NCI-H2227 (cell line): Measurements from ENCODE around the gene PPT1.

Source experiments
- DNase-seq: peaks from one replicate; lab custom pipeline; 2025; ENCODE audit not compliant: unreplicated experiment; lab: John Stamatoyannopoulos, UW

The PPT1 gene

DNA sequence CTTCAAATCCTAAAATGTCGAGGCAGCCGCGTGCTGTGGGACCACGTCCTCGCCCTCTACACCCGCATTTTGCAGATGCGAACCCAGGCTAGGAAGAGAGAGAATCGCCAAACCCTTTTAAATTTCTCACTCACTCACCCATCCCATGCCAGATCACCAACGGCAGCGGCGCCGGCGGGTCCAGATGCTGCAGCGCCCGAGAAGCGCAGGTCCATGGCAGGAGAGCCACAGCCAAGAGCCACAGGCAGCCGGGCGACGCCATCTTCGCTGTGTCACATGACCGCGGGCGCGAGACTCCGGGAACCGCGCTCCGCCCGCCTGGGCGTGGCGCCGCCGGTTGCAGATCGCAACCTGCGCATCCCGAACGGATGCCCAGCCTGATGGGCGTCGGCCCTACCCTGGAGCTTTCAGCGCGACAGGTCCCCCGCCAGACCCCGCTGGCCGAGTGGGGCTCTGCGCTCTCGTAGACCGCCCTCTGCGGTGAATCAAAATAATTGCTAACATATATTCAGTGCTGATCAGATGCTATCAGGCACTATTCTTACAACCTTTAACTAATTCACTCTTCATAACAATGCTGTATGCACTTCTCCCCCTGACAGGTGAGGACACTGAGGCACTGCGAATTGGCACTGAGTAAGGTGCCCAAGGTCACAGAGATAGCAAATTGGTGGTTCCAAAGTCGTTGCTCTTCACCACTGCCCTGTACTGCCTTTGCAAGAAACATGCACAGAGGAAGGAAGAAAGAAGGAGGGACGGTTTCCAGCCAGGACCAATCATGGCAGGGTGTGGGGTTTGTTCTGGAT lies at the start of gene PPT1:
PPT1 (minus strand) TSS at position 276 of the 806 bp plus-strand sequence; CDS start at position 262, 14 bp downstream.
- peak; percentile 93 for DNase-seq

DNA sequence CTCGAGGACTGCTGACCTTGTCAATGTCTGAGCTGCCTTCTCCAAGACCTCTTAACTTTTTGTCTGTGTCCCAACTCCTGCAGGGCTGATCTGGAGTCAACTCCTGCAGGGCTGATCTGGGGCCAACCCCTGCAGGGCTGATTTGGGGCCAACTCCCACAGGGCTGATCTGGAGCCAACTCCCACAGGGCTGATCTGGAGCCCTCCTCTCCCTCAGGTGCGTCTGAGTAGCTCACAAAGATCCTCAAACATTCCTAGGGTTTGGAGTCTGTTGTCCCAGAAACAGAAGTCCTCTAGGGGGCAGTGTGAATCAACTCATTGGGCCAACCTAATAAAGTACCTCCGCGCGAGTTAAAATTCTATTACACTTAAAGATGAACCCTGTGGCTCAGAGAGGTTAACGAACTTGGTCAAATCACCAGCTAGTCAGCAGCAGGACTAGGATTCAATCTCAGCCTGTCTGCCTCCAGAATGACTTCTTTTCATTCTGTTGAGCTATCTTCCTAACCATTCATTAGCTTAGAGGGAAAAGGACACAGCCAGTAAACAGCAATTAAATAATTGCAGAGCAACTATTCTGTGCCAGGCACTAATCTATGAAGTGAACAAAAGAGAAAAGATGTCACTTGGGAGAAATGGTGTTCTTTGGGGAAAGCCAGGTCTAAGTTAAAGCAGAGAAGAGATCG lies 47.0 kb upstream of the PPT1 start:
- DNase-seq: peak; percentile 67

DNA sequence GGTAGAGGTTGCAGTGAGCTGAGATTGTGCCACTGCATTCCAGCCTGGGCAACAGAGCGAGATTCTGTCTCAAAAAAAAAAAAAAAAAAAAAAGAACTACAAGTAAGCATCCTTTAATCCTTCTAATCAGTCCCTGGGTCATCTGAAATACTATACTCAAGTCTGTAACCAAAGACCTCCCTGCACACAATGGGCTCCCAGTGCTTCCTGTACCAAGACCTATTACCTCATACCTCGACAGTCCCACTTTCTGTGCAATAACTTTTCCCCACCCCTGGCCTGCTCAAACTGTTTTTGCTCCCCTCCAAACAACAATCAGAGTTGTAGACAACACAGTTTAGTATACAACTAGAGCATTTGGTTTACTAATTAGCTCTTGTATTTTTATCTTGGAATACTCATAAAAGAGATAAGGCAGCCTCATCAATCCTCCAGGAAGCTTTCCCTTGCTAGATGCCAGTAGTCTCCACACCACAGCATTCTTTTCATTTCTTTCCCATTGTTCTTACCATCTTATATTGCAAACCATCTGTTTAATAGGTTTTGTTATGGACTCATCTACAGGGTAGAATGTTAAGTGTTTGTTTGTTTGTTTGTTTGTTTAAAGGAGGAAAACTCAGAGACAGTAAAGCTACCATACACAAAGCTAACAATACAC lies 45.0 kb upstream of the PPT1 start:
- no peak for DNase-seq

DNA sequence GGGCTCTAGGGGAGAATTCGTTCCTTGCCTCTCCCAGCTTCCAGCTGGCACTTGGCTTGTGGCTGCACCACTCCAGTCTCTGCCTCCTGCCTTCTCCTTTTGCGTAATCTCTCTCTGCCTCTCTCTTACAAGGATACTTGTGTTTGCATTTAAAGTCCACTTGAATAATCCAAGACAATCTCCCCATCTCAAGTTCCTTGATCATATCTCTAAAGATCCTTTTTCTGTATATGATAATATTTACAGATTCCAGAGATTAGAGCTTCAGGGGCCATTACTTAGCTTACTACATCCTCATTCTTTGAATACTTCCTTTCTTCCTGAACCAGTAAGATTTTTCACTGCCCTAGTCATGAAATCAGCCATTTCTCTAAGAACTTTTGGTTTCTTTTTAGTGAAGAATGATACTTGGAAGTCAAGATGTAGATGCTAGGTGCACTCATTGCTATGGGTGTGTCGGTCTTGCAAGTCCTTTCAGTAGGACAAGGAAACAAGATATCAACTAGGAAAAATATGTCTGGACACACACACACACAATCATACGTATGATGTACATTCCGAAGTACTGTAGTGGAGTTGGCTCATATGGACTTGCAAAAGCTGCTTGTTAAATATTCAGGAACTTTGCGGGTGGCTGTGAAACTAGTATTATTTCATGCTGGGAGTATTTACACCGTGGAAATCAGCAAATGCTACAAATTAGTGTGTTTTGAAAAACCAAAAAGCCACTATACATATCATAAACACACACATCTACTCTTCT lies 43.3 kb upstream of the PPT1 start:
- no peak for DNase-seq

DNA sequence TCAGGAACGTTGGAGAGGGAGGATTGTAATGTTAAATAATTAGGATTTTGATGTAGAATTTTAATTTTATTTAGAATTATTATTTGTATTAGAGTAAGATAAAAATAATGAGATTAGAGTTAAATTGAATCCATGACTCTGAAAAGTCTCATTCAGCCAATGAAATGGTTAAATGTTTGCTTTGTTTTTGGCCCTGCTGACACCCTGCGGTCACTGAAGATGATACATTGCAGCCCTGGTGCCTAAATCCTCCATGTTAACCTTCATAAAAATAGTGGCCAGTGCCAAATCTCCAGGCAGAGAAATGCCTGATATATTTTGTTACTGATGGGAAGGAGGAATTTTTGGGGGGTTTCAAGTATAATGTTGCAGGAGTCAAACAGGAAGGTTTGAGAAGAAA lies 36.8 kb upstream of the PPT1 start:
- no peak for DNase-seq

DNA sequence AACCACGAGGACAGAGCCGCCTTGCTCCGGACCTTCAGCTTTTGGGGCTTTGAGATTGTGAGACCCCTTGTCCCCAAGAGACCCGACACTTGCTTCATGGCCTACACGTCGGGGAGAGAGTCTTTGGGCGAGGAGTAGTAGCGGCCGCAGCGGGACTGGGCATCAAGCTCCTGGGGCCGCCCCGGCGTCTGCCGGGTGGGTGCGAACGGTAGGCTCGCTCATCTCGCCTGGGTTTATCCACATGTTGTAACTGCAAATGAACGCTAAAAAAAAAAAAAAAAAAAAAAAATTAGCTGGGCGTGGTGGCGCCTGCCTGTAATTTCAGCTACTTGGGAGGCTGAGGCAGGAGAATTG lies 36.2 kb upstream of the PPT1 start:
- DNase-seq: no peak

DNA sequence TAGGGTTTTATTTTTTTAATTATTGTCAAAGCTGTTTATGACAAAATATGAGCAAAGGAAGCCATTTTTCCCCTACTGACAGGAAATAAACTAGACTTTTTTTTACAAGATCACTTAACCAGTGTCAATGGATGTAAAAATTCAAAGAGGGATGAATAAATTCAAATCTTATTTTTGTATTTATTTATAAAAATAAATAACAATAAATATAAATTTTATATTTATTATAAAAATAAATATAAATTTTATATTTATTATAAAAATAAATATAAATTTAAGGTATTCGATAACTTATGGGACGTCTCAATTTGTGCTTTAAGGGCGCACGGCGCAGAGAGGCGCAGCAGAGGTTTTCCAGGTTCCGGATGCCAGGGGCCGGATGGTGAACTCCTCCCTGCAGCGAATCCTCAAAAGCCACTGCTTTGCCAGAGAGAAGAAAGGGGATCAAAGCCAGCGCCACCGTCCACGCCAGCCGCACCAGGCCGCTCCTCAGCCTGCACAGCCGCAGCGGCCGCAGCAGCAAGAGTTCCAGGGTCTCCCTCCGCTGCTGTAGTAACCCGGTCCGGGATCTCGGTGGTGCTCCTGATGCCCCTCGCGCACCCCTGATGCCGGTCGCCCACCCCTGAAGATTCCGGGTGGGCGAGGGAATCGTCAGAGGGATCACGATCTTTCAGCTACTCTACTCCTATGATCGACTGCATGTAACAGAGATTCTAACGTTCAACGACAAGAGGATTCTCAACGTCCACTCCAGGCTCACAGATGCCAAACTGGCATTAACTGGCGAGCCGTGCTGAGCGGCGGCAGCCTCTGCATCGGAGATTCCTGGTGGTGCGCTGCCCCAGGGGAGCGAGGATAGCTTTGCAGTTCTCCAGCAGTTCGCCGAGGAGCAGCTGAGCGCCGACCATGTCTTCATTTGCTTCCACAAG lies 35.6 kb upstream of the PPT1 start:
- peak; percentile 31 for DNase-seq

DNA sequence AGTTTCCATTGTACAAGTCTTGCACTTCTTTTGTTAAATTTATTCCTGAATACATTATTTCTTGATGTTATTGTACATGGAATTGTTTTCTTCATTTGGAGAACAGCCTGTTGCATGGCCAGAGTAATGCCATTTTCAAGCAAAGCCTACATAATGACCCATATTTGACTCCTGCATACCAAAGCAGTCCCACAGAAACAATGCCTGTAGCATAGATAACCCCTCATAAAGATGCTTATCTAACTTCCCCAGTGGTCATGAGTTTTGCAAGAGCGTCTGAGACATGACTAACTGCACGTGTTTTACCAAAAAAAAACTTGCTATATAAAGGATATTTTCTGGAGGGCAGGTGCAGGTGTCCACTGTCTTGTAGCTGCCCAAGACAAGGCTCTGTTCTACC lies 33.8 kb upstream of the PPT1 start:
- no peak for DNase-seq

DNA sequence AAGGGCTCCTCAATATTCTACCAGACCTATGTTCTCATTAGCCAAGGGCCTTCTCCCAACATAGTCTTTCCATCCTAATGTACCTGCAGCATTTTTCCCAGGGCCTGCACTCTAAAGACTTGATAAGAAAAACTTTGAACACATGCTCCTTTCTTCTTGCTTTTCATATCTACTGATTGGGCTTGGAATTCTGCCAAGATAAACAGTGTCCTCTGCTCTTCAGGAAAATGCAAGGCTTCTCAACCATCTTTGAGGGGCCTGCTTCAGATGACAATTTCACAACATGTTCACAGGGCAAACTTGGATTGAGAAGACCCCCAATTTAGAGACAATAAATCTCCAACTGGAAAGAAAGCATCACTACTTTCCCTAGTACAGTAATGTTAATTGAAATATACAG lies 25.8 kb upstream of the PPT1 start:
- DNase-seq: peak; percentile 41

DNA sequence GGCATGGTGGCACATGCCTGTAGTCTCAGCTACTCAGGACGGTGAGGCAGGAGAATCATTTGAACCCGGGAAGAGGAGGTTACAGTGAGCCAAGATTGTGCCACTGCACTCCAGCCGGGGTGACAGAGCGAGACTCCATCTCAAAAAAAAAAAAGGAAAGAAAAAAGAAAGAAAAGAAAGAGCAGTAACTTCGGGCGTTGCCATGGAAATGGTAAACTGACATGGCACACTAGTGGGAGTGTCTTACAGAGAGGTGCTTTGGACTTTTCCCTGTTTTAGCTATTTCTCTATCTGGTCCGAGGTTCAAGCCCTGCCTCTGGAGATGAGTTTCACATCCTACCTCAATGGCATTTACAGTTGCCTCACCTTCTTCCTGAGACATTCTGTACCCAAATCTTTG lies 23.1 kb upstream of the PPT1 start:
- DNase-seq: no peak

DNA sequence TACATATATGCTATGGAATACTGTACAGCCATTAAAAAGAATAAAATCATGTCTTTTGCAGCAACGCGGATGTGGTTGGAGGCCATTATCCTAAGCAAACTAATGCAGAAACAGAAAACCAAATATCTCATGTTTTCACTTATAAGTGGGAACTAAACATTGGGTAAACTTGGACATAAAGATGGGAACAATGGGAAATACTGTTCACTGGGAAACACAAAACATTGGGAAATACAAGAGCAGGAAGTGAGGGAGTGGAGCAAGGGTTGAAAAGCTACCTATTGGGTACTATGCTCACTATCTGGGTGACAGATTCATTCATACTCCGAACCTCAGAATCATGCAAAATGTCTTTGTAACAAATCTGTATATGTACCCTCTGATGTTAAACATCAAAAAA lies 17.3 kb upstream of the PPT1 start:
- DNase-seq: no peak

DNA sequence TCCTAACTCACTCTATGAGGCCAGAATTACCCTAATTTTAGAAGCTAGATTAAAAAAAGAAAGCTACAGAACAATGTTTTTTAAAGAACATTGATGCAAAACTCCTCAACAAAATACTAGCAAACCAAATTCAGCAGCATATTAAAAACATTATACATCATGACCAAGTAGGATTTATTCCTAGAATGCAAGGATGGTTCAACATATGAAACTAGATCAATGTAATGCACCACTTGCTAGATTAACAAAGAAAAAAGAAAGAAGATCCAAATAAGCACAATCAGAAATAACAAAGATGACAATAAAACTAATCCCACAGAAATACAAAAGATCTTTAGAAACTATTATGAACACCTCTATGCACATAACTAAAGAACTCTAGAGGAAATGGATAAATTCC lies 13.3 kb upstream of the PPT1 start:
- no peak for DNase-seq

DNA sequence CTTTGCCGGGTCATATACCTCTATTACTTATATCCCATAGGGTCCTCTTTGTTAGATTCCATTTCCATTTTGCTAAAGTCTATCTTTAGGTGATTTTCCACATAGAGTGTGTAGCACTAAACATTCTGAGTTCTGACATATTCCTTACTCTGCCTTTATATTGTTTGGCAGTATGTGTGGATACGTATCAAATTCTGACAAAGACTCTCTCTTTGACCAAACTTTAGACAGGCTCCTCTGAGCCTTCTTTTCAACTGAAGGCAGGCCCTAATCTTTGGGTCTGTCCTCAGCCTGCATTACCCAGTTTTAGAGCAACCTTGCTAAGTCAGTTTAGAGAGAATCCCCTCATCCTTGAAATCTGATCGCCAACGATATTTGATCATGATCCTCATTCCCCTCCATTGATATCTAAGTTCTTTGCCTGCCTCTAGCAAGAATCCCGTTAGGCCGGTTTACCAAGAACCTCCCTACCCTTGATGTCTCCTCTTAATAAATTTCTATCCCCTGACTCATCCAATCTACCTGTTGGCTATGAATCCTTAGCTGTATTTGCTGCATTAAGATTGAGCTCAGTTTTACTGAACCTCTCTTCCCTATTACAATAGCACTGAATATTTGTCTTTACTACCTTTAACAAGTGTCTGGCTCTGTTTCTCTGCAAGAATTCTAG lies 10.4 kb upstream of the PPT1 start:
- DNase-seq: no peak

DNA sequence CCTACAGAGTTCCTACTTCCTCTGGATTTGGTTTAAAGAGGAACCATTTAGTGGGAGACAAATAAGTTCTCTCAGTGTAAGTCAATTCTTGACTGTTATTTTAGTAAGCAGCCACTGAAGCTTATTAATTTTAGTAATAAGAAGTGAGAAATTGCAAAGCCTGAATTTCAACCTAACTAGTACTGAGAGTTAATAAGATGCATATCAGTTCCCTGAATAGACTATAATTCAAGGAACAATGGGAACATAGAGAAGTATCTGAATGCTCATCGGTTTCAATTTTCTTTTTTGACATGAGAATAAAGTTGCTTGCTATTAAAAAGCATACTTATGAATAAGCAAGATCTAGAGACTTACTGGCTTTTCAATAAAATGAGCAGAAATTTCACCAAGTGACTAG lies 8.0 kb upstream of the PPT1 start:
- no peak for DNase-seq

DNA sequence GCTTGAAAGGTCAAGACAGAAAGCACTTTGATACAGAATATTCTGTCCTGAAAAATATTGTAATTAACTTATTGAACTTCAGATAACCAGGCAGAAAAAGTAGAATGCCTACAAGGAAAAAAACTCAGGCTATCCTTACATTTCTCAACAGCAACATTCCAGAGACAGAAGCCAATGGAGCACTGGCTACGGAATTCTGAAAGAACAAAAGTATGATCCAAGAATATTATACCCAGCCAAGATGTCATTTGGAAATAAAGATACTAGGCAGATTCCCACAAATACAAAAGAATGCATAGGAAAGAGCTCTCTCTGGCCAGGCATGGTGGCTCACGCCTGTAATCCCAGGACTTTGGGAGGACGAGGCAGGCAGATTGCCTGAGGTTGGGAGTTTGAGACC lies 5.8 kb upstream of the PPT1 start:
- DNase-seq: no peak

DNA sequence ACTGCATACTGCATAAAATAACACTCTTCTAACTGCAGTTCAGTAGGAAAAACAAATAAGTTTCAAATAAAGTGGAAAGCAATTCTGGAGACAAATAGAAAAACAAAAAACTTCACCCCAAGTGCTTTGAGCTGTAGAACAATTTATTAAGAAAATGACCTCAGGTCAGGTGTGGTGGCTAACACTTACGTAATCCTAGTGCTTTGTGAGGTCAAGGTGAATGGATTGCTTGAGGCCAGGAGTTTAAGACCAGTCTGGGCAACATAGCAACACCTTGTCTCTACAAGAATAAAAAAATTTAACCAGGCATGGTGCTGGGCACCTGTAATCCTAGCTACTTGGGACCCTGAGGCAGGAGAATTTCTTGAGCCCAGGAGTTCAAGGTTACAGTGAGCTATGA lies 5.0 kb upstream of the PPT1 start:
- no peak for DNase-seq

DNA sequence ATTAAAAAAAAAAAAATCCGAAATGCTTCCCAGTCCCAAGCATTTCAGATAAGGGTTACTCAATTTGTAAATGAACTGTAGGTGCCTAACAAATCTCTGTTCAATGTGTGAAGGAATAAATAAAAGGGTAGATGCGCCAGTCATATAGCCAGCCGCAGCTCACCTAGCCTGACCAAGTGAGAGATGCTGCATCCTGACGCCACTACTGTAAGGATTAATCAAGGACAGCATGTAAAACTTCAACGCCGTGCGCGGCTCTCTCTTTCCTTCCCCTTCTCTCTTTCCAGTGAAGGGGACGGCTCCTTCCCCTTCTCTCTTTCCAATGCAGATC lies 441 bp downstream of the PPT1 start:
- DNase-seq: no peak

DNA sequence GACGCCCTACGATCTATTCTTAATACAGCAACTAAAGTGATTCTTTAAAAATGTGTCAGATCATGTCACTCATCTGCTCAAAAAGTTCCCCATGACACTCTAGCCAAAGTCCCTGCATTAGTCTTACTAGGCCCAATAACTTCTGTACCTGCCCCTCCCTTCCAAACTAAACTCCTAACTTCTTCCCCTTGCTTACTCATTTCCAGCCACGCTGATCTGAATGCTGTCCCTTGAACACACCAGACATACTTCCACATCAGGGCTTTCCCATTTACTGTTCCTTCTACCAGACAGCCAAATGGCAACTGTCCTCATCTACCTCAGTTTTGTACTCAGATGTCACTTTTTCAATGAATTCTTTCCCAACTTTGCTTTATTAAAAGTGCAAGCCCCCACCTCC lies 1.2 kb downstream of the PPT1 start:
- no peak for DNase-seq

DNA sequence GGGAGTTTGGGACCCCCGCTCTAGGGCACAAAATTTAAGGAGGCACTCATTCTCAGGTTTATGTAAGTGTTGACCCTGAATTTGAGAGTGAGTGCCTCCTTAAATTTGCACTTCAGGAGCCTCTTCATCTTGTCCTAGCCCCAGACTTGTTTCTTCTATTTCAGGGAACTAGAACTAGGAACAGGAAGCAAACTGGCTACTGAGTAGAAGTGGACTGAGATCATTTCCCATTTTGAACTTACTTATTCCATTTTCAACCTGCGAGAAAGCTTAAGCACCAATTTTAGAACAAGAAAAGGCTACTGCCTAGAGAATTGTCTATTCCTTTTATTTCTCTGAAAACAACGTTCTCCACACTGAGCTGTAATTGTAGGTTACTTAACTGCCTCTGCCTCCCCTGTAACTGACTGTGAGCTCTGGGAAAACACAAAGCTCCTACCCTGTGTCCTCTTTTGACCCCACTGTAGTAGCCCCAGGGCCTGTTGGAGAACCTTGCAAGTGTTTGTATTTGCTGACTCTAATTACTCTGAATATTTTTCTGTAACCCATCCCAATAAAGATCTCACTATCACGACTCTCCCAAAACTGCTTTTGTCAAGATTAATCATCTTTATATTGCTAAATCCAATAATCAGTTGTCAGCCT lies 2.5 kb downstream of the PPT1 start:
- peak; percentile 72 for DNase-seq
